T1000 (cell line): Measurements from ENCODE around the gene GABPA.
"Not testable (repeated sequence)": the region's sequence is repeated elsewhere in the genome, so short reads cannot be mapped to it uniquely, and the experiment has no call there.

Source experiments
- DNase-seq: peaks from one replicate; lab custom pipeline; 2025; ENCODE audit warnings: mixed read lengths; lab: John Stamatoyannopoulos, UW

GABPA gene

DNA sequence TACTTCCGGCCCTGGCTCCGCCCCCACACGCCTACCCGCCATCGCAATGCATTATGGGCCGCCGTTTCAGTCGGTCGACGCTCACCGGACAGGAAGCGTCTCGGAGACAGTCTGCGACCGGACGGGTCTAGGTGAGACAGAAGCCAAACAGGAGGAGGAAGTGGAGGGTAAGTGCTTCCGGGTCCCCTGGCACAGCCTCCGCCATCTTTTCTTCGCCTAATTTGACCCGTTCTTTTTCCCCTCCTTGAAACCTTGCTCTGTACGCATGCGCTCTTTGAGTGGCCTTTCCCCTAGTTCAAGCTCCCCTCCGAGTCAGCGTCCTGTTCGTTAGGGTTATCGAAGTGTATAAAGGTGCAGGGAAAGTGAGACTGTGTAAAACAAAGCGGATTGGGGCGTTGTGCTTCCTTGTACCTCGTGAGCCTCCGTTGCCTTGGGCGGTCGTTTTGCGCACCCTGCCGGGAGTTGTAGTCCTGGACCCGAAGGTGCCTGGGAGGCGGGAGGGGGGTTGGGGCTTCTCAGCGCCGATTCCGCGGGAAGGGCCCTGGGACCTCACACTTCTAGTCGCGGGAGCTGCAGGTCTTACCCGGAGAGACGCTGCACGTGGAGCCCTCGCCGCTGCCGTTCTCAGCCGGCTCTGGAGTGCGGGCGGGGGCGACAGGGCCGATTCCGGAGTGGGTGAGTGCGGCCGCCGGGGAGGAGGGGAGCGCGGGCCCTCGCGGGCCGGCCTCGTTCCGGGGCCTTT is at the start of gene GABPA, which contains the start of gene ATP5PF:
Gene GABPA (plus strand): TSS at position 69 of the 742 bp plus-strand sequence. CDS start 6,627 bp downstream, outside the sequence.
Gene ATP5PF (minus strand): TSS at position 1 of the 742 bp plus-strand sequence. CDS start 5,110 bp downstream, outside the sequence.
- peak; percentile 96 for DNase-seq

- no peak for DNase-seq
These were observed 47.0 kb upstream of the GABPA start for GRCh38 chr21:25687787-25688186.

- no peak for DNase-seq
These were observed 46.3 kb upstream of the GABPA start for GRCh38 chr21:25688275-25689155.

DNA sequence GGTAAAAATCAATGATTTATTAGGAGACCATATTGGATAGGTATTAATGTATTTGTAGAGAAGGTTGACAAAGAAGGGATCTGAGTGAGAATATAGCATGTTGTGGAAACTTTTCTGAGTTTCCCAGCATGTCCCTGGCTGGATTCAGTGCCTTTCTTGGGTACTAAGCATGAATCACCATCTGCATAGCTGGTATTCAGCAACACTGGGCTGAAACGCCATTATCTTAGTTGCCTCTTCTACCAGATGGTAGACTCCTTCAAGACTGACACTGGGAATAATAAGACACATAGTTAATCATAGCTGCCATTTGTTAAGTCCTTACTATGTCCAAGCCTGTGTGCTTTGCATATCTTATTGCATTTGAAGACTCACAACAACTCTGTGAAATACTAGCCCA is 45.5 kb upstream of the GABPA start:
- DNase-seq, result no peak

DNA sequence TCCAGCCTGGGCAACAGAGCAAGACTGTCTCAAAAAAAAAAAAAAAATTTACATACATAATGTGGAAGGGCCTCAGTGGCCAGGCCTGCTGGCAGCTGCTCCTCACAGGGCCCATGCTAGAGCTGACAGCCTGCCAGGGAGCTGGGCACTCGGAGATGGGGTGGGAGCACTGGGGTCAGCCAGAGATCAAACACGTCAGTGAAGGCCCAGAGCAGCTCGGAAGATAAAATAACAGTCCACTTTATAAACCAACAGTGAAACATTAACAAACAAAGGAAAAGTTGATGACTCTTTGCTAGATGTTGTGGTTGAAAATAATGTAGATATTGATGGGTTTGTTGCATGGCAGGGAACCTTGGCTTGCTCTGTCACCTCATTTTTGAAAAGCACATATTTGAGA is 42.8 kb upstream of the GABPA start:
- DNase-seq, result no peak

DNA sequence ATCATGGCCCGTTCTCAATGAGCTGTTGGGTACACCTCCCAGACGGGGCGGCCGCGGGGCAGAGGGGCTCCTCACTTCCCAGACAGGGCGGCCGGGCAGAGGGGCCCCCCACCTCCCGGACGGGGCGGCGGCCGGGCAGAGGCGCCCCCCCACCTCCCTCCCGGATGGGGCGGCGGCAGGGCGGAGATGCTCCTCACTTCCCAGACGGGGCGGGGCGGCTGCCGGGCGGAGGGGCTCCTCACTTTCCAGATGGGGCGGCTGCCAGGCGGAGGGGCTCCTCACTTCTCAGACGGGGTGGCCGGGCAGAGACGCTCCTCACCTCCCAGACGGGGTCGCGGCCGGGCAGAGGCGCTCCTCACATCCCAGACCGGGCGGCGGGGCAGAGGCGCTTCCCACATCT is 39.3 kb upstream of the GABPA start:
- DNase-seq, result not testable (repeated sequence)

DNA sequence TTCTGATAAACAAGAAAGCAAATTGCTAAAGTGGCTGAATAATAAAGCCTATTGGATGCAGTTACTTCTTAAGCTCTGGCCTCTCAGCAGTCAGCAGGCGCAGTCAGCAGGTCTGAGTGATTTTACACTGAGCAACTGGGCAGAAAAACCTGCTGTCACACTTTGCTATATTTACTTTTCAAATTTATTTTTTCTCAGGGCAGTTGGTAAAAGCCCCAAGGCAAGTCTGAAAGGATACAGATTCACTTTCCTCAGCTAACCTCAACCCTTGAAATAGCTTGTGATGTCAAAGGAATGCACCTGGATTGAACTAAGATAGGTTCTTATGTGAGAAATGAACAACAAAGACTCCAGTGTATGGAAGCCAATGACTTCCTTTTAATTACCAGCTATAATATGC is 34.0 kb upstream of the GABPA start:
- DNase-seq, result no peak

- no peak for DNase-seq
These were observed 33.2 kb upstream of the GABPA start for GRCh38 chr21:25701529-25701928.

GRCh38 chr21:25708467-25709065 is 26.2 kb upstream of the GABPA start:
- peak; percentile 9 for DNase-seq

GRCh38 chr21:25709684-25710265 is 25.0 kb upstream of the GABPA start:
- DNase-seq, result no peak

- DNase-seq, result no peak
These were observed 24.2 kb upstream of the GABPA start for GRCh38 chr21:25710550-25710949.

DNA sequence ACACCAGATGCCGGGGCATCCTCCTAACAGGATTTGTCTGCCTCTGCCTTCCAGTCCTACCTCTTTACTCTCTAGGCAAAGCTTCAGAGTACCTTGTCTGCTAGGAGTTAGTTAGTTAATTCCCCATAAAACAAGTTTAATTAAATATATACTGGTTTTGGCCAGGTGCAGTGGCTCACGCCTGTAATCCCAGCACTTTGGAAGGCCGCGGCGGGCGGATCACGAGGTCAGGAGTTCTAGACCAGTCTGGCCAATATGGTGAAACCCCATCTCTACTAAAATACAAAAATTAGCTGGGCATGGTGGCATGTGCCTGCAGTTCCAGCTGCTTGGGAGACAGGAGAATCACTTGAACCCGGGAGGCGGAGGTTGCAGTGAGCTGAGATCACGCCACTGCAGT is 20.7 kb upstream of the GABPA start:
- not testable (repeated sequence) for DNase-seq

DNA sequence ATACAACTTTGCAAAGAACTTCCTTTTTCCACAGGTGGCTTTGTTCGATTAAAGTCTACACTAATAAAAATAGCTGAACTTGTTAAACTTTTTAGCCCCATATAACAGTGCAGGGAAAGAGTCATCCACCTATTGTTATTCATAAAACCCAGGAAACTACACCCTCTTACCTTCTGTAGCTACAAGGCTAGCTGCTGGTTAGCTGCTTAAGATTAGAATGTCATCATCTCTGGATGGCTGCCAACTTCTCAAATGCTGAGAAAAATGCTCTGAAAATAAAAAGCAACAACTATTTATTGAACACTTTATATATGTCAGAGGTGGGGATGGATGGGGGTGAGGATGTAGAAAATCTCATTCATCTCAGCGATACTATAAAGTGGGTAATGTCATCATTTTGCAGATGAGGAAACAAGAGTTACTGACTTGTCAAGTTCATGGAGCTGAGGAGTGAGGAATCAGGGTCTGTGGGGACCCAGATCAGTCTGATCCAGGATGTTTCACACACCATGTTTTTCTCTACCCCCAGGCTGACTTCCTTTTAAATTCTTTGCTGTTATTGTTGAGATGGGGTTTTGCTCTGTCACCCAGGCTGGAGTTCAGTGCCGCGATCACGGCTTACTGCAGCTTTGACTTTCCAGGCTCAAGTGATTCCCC is 17.2 kb upstream of the GABPA start:
- DNase-seq, result no peak

GRCh38 chr21:25721987-25722386 is 12.8 kb upstream of the GABPA start:
- DNase-seq, result no peak

GRCh38 chr21:25722631-25723030 is 12.1 kb upstream of the GABPA start:
- DNase-seq, result no peak

DNA sequence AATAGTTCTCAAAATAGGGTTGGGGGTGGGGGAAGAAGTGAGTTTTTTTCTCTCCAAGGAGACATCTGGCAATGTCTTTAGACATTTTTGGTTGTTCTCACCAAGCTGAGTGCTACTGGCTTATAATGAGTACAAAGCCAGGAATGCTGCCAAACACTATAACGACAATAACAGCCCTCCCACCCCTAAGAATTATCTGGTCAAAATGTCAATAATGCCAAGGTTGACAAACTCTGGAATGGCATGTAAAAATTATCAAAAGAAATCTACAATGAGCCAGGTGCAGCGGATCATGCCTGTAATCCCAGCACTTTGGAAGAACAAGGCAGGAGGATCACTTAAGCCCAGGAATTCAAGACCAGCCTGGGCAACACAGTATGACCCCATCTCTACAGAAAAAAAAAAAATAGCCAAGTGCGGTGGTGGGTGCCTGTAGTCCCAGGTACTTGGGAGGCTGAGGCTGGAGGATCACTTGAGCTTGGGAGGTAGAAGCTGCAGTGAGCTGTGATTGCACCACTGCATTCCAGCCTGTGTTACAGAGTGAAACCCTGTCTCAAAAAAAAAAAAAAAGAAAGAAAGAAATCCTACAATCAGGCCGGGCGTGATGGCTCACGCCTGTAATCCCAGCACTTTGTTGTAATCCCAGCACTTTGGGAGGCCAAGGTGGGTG is 2.5 kb upstream of the GABPA start:
- DNase-seq, result no peak

GRCh38 chr21:25733859-25734653 is 716 bp upstream of the GABPA start:
- no peak for DNase-seq

DNA sequence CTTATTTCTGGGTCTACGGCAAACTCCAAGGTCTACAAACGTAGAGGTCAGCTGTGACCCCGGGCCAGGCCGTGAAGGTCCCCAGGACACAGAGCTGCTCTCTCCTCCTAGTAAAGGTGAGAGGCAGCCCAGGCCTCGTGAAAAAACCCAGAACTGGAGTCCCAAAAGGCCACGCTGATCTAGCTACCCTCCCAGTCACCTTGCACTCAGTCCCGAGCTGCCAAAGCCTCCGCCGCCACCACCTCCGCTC is 193 bp upstream of the GABPA start:
- DNase-seq, result no peak

GRCh38 chr21:25735646-25736597 is 1.1 kb downstream of the GABPA start:
- DNase-seq, result peak; percentile 61
